ENCODE measurements around the gene KCNJ12.

DNA sequence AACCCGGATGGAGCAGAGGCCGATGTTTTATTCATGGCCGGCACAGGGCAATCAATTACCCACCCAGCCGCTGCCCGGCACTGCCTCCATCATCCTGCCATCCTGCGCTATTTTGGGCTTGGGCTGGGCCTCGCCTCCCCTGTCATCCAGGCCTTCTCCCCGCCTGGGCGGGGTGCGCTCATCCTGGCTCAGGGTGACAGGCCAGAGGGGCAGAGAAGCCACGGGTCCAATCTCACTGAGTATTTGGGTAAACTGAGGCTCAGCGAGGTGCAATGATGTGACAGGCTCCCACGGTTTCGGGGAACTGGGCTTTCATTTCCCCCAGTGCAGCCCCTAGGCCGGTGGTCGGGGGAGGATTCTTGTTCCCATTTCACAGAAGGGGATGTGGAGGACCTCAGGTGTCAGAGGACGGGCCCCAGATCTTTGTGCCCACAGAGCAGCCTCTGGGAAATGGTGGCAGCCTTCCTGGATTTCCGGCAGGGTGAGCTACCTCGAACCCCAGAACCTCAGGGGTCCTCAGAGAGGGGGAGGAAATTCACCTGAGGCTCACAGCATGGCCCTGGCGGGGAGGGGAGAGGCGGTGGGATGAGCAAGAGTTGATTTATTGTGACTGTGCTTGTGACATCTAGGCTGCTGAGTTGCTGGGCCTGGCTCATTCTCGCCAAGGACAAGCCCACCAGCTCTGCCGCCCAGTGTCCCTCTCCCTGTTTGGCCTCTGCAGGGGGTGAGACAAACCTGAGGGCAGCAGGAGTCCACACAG is 23.8 kb upstream of the KCNJ12 start:
- TF ChIP-seq TAF1 (IDR thresholded peaks at IDR 0.05; ENCODE audit: low read depth, low read length) (no peak), POLR2A (IDR thresholded peaks at IDR 0.05; ENCODE audit: low read depth, low read length) (no peak), POLR2AphosphoS5 (IDR thresholded peaks at IDR 0.05; ENCODE audit: low read depth, low read length) (no peak), POU2F2 (IDR thresholded peaks at IDR 0.05; ENCODE audit: low read depth, low read length) (no peak)
